KOPT-K1 (cell line): Measurements from ENCODE around the gene RABAC1.
"Not testable (repeated sequence)": the region's sequence is repeated elsewhere in the genome, so short reads cannot be mapped to it uniquely, and the experiment has no call there.

ENCODE experiments used
- H3K27ac ChIP-seq: fragments of 200-600 bp; sonication (generic); 2 replicates; pipeline ENCODE4 v1.5.1; 2016; ENCODE audit warnings: antibody characterized with exemption, mild to moderate bottlenecking, low read depth, low read length; ENCODE audit not compliant: poor library complexity, severe bottlenecking
- H3K36me3 ChIP-seq: fragments of 200-600 bp; sonication (generic); 2 replicates; pipeline ENCODE4 v1.5.1; 2017; ENCODE audit warnings: antibody characterized with exemption, mild to moderate bottlenecking, low read length, moderate library complexity; ENCODE audit not compliant: insufficient read depth
- H3K9me3 ChIP-seq: fragments of 200-600 bp; sonication (generic); 2 replicates; pipeline ENCODE4 v1.5.1; 2017; ENCODE audit warnings: antibody characterized with exemption, low read length, mild to moderate bottlenecking; ENCODE audit not compliant: insufficient read depth, poor library complexity, severe bottlenecking

The RABAC1 gene

DNA sequence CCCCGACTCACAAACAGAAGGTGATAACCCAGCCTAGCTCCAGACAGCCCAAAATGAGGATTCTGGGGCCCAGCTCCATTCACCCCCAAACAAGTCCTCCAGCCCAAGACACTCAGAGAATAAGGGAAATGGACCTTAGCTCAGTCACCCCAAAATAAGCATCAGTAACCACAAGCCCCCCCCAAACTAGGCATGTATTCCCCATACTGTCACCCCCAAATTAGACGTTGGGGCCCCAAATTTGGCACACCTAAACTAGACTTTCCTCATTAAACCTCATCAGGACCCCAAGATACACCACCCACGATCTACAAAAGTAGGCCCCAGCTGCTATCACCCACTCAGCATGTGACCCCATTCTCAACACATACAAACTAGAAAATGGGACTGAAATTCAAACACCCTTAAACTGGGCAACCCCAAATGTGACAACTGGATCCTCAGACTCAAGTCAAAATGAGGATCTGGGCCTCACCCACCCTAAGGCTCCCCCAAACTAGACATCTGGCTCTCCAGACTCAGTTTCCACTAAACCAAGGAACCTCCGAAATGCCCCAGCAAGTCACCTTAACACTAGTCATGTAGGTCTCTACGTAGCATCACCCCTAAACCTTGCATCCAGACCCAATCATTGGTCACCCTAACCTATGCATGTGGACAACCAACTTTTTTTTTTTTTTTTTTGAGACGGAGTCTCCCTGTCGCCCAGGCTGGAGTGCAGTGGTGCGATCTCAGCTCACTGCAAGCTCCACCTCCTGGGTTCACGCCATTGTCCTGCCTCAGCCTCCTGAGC, 17.5 kb downstream of the RABAC1 start:
- Histone ChIP-seq H3K27ac (no peak overlapping the region), H3K9me3 (no peaks in the 10 kb centered on the region), H3K36me3 (no peaks in the 10 kb centered on the region)

GRCh38 chr19:41940731-41941409, 18.3 kb downstream of the RABAC1 start:
- Histone ChIP-seq H3K36me3 (no peaks in the 10 kb centered on the region), H3K27ac (no peak overlapping the region), H3K9me3 (no peaks in the 10 kb centered on the region)

GRCh38 chr19:41939861-41940730, 19.0 kb downstream of the RABAC1 start:
- no peak overlapping the region for H3K27ac ChIP-seq
- H3K9me3 ChIP-seq: no peaks in the 10 kb centered on the region

DNA sequence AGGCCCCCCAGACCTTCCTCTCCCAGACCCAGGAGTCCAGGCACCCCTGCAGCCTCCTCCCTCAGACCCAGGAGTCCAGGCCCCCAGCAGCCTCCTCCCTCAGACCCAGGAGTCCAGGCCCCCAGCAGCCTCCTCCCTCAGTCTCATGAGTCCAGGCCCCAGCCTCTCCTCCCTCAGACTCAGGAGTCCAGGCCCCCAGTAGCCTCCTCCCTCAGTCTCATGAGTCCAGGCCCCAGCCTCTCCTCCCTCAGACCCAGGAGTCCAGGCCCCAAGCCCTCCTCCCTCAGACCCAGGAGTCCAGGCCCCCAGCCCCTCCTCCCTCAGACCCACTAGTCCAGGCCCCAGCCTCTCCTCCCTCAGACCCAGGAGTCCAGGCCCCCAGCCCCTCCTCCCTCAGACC, 19.9 kb downstream of the RABAC1 start:
- not testable (repeated sequence) for H3K27ac ChIP-seq, H3K9me3 ChIP-seq, H3K36me3 ChIP-seq

More at GRCh38 chr19:41939861-41940730, 19.0 kb downstream of the RABAC1 start:
- H3K36me3 ChIP-seq: no peaks in the 10 kb centered on the region

GRCh38 chr19:41937525-41938468, 21.3 kb downstream of the RABAC1 start:
- Histone ChIP-seq H3K27ac (no peak overlapping the region), H3K36me3 (no peaks in the 10 kb centered on the region), H3K9me3 (no peaks in the 10 kb centered on the region)

DNA sequence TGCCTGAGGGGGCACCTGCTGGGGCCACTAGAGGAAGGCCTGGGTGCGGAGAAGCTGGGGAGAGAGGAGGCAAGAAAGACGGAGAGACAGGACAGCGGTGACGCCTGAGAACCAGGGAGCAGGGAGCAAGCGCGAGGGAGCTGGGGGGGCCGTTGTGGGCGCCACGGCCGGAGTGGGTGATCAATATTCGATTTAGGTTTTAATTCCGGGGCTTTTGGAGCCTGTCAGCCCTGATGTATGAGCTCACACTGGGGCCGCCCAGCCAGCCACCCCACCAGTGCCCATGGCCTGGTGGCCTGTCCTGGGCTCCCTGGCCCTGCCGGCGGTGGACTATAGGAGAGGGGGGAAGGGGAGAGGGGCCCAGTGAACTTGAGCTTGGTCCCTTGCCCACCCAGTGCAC, 22.2 kb downstream of the RABAC1 start:
- Histone ChIP-seq H3K27ac (no peak overlapping the region), H3K9me3 (no peaks in the 10 kb centered on the region), H3K36me3 (no peaks in the 10 kb centered on the region)

GRCh38 chr19:41936416-41936850, 22.7 kb downstream of the RABAC1 start:
- Histone ChIP-seq H3K36me3 (no peaks in the 10 kb centered on the region), H3K27ac (no peak overlapping the region), H3K9me3 (no peaks in the 10 kb centered on the region)

DNA sequence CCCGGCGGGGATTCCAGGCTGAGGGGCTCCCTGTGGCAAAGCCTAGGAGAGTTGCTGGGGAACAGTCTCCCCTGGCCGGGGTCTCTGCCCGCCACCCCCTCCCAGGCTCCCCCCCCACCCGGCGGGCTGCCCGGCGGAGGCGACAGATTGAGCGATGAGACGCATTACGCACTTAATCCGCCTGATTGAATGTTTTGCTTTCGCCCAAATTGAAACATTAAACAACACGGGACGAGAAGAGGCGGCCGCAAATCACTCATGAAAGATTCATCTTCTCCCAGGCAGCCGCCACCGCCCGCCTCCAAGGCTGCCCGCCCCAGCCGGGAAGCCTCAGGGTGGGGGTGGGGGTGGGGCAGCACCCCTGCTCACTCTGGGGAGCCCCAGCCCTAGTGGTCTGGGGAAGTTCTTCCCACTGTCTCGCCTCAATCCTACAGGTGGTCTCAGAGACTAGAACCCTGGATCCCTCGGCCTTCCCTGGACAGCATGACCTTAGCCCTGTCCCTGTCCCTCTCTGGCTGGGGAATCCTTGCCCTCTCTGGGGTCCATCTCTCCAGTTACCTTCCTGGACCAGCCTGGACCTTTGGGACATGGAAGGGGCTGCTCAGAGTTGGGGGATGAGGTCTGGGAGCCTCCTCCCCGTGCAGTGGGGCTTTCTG, 23.2 kb downstream of the RABAC1 start:
- H3K9me3 ChIP-seq: no peaks in the 10 kb centered on the region
- H3K36me3 ChIP-seq: no peaks in the 10 kb centered on the region
- H3K27ac ChIP-seq: no peak overlapping the region

GRCh38 chr19:41934849-41935374, 24.2 kb downstream of the RABAC1 start:
- no peaks in the 10 kb centered on the region for H3K36me3 ChIP-seq
- H3K27ac ChIP-seq: no peak overlapping the region
- H3K9me3 ChIP-seq: no peaks in the 10 kb centered on the region

DNA sequence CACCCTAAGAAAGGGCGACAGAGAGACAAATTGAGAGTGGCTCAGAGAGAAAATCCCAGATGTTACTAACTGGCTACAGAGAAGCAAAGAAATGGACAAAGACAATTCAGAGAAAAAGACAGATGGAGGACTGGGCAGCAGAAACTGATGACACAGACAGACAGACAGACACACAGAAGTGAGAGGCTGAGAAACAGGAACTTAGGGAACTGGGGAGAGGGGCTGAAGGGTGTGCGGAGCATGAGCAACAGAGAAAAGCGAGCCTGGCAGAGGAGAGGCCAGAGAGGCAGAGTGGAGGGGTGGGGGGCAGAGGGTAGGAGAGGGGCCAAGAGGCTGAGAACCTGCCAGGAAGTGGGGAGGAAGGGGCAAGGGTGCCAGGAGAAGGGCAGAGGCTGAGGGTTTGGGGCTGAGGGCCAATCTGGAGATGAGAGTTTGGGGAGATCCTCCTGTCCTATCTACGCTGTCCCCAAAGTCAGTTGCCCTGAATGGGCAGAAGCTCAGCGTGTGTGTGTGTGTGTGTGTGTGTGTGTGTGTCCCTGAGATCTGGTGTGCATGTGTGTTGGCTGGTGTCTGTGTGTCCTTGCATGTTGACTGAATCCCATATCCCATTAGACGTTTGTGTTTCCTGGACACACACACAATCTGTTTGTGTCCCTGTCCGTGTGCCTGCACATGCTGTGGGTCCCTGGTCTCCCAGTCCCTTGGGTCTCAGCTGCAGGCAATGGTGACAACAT, 25.3 kb downstream of the RABAC1 start:
- Histone ChIP-seq H3K9me3 (no peaks in the 10 kb centered on the region), H3K36me3 (no peaks in the 10 kb centered on the region), H3K27ac (no peak overlapping the region)

- Histone ChIP-seq H3K27ac (no peak overlapping the region), H3K36me3 (no peaks in the 10 kb centered on the region), H3K9me3 (no peaks in the 10 kb centered on the region)
Observed at GRCh38 chr19:41932720-41933332, 26.3 kb downstream of the RABAC1 start.

GRCh38 chr19:41932259-41932719, 26.8 kb downstream of the RABAC1 start:
- Histone ChIP-seq H3K36me3 (no peaks in the 10 kb centered on the region), H3K9me3 (no peaks in the 10 kb centered on the region), H3K27ac (no peak overlapping the region)
